DND-41 (cell line): Measurements from ENCODE around the gene IL20.

Source experiments
- ATAC-seq: fragments of 200-7000 bp; cut with Tn5 transposase; 3 replicates; pipeline ENCODE4 v1.9.1; 2021; ENCODE audit warnings: low read depth; ENCODE audit not compliant: insufficient read depth
- DNase-seq: peaks from one replicate; pipeline ENCODE4 v3.0.0-alpha.2; 2020
- H2AFZ ChIP-seq: 2 replicates; pipeline ENCODE4 v1.6.0; 2012; ENCODE audit warnings: low read depth, low read length
- H3K27ac ChIP-seq: 2 replicates; pipeline ENCODE4 v1.5.1; 2012; ENCODE audit warnings: low read length, inconsistent platforms
- H3K27me3 ChIP-seq: fragments of 200-600 bp; sonication (generic); 2 replicates; pipeline ENCODE4 v1.6.0; 2012; ENCODE audit warnings: low read length, mild to moderate bottlenecking, inconsistent platforms; ENCODE audit not compliant: insufficient read depth, poor library complexity
- H3K36me3 ChIP-seq: 2 replicates; pipeline ENCODE4 v1.5.1; 2012; ENCODE audit warnings: low read length, inconsistent platforms; ENCODE audit not compliant: insufficient read depth
- H3K4me1 ChIP-seq: 2 replicates; pipeline ENCODE4 v1.5.1; 2012; ENCODE audit warnings: mild to moderate bottlenecking, low read length; ENCODE audit not compliant: insufficient read depth
- H3K4me2 ChIP-seq: 2 replicates; pipeline ENCODE4 v1.6.0; 2012; ENCODE audit warnings: mild to moderate bottlenecking, moderate library complexity, low read length, inconsistent platforms; ENCODE audit not compliant: insufficient read depth
- H3K4me3 ChIP-seq, 2 experiments: fragments of 200-600 bp in 1 of 2; shearing (Covaris generic) in 1 of 2; 2 replicates each; pipeline ENCODE4 v1.5.1; 2012 to 2016; ENCODE audit warnings: inconsistent platforms in 2 of 2, low read length in 2 of 2, mild to moderate bottlenecking in 2 of 2, low read depth in 1 of 2, moderate library complexity in 1 of 2
- H3K79me2 ChIP-seq: 2 replicates; pipeline ENCODE4 v1.6.0; 2012; ENCODE audit warnings: low read length, inconsistent platforms; ENCODE audit not compliant: insufficient read depth
- H3K9ac ChIP-seq: 2 replicates; pipeline ENCODE4 v1.6.0; 2012; ENCODE audit warnings: low read depth, mild to moderate bottlenecking, inconsistent platforms, low read length, moderate library complexity
- H3K9me3 ChIP-seq: 2 replicates; pipeline ENCODE4 v1.5.1; 2012; ENCODE audit warnings: low read length, moderate library complexity, mild to moderate bottlenecking, inconsistent platforms; ENCODE audit not compliant: insufficient read depth, severe bottlenecking
- H4K20me1 ChIP-seq: 2 replicates; pipeline ENCODE4 v1.6.0; 2012; ENCODE audit warnings: low read length; ENCODE audit not compliant: insufficient read depth
- EZH2 ChIP-seq: IDR thresholded peaks from 3 replicates; pipeline ENCODE4 v1.6.1; 2012; ENCODE audit warnings: borderline replicate concordance, low read depth, mild to moderate bottlenecking, moderate library complexity, low read length, inconsistent platforms; ENCODE audit not compliant: severe bottlenecking
- TF ChIP-seq, protein P1 (sequence below): IDR thresholded peaks from 2 replicates; pipeline ENCODE4 v1.5.1; 2012; ENCODE audit warnings: borderline replicate concordance, low read length, moderate library complexity, mild to moderate bottlenecking; ENCODE audit not compliant: poor library complexity, severe bottlenecking; ENCODE audit errors: extremely low read depth

IL20 gene

DNA sequence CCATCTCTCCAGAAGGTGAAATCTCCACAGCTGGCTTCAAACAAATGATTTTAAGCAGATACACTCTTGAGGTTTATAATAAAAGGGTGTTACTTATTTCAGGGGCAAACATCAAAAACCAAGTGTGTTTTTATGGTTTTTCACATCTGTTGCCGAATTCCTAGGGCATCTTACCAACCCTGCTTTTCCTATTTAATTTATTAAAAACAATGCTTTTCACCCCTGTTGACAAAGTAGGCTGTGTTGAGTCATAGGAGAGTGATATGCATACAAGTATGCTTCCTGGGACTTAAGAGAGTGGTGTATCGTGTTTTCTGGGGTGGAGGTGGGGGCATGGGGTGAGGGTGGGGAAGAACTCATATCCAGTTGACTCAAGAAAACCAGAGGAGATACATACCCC is 29.3 kb upstream of the IL20 start:
- Histone ChIP-seq H3K9me3 (no peaks in the 10 kb centered on the region), H3K36me3 (no peaks in the 10 kb centered on the region), H3K4me1 (no peaks in the 10 kb centered on the region), H2AFZ (no peak overlapping the region), H3K79me2 (no peaks in the 10 kb centered on the region), H3K4me2 (no peak overlapping the region), H3K9ac (no peak overlapping the region), H3K4me3 (no peak overlapping the region), H3K27me3 (no peaks in the 10 kb centered on the region), H3K27ac (no peak overlapping the region), H4K20me1 (no peaks in the 10 kb centered on the region)
- ATAC-seq, result no peak
- TF ChIP-seq, protein P1, sequence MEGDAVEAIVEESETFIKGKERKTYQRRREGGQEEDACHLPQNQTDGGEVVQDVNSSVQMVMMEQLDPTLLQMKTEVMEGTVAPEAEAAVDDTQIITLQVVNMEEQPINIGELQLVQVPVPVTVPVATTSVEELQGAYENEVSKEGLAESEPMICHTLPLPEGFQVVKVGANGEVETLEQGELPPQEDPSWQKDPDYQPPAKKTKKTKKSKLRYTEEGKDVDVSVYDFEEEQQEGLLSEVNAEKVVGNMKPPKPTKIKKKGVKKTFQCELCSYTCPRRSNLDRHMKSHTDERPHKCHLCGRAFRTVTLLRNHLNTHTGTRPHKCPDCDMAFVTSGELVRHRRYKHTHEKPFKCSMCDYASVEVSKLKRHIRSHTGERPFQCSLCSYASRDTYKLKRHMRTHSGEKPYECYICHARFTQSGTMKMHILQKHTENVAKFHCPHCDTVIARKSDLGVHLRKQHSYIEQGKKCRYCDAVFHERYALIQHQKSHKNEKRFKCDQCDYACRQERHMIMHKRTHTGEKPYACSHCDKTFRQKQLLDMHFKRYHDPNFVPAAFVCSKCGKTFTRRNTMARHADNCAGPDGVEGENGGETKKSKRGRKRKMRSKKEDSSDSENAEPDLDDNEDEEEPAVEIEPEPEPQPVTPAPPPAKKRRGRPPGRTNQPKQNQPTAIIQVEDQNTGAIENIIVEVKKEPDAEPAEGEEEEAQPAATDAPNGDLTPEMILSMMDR, result no peak
- no peak for TF ChIP-seq EZH2
- DNase-seq, result no peak

DNA sequence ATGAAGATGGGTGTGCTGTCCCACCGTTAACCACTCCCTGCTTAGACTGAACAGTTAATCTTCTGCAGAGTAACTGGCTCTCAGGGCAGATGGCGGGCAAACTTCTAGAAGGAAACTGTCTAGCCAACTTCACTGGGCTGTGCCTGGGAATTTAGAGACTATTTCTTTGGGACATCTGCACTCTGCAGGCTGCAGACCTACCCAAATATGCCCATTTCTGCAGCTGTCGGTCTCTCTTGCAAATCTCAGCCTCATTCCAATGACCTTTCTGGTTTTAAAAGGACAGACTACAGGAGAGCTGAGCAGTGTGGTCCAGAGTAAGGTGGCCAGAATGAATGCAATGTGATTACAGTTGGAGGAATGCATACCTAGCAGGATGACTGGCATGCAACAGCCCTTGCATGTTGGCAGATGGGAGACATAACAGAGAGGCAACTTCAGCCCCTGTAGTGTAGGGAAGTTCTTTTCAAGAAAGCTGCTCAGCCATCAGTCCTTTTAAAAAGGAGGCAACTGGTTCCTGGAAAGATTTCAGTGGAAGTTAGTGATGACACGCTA is 26.3 kb upstream of the IL20 start:
- no peaks in the 10 kb centered on the region for H3K36me3 ChIP-seq
- H4K20me1 ChIP-seq, result no peaks in the 10 kb centered on the region
- ATAC-seq (no peak), DNase-seq (no peak)
- no peak overlapping the region for H3K9ac ChIP-seq
- H3K27ac ChIP-seq, result no peak overlapping the region
- no peaks in the 10 kb centered on the region for H3K27me3 ChIP-seq
- H3K4me3 ChIP-seq, result no peak overlapping the region
- no peak overlapping the region for H3K4me2 ChIP-seq
- H3K4me1 ChIP-seq, result no peaks in the 10 kb centered on the region
- no peaks in the 10 kb centered on the region for H3K79me2 ChIP-seq
- H2AFZ ChIP-seq, result no peak overlapping the region
- no peaks in the 10 kb centered on the region for H3K9me3 ChIP-seq
- TF ChIP-seq EZH2, result no peak
- TF ChIP-seq, protein P1, result no peak

DNA sequence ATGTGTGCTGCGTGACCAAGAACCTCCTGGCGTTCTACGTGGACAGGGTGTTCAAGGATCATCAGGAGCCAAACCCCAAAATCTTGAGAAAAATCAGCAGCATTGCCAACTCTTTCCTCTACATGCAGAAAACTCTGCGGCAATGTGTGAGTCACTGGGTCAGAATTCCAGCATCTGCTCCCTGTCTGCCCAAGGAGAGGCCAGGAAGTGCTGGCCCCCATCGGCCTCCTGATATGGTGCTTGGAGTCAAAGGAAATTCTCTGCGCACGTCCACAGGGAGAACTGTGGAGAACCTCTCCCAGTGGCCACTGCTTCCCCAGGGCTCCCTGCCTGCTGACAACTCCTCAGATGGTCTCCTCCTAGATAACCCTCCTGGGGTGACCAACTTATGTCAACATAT is 25.6 kb upstream of the IL20 start:
- no peaks in the 10 kb centered on the region for H4K20me1 ChIP-seq

More for the DNA sequence above, 25.6 kb upstream of the IL20 start:
- no peak for TF ChIP-seq EZH2
- TF ChIP-seq, protein P1, result no peak
- ATAC-seq (no peak), DNase-seq (no peak)
- H3K4me3 ChIP-seq, result no peak overlapping the region
- no peaks in the 10 kb centered on the region for H3K36me3 ChIP-seq
- H3K79me2 ChIP-seq, result no peaks in the 10 kb centered on the region
- no peak overlapping the region for H3K4me2 ChIP-seq
- no peak overlapping the region for H3K27ac ChIP-seq
- H3K9me3 ChIP-seq, result no peaks in the 10 kb centered on the region
- H3K9ac ChIP-seq, result no peak overlapping the region
- no peaks in the 10 kb centered on the region for H3K4me1 ChIP-seq
- no peak overlapping the region for H2AFZ ChIP-seq
- H3K27me3 ChIP-seq, result no peaks in the 10 kb centered on the region
